ENCODE measurements around the gene CA10. TPM values are rescaled to one million over a fixed set of nuclear protein-coding genes. Genes with fewer than 3 reads are reported as not detected.

CA10 gene
- polyA plus RNA-seq, 1 donor (not counting 4 experiments of a cell fraction or from before 2014, with no cell fraction given): 2.9 TPM

- Histone ChIP-seq H3K9me1 (ENCODE audit: control insufficient read depth, extremely low read depth, insufficient read depth, low read length) (no peaks in the 10 kb centered on the region), H3K27me3 (ENCODE audit: control insufficient read depth, extremely low read depth, insufficient read depth, low read length) (no peaks in the 10 kb centered on the region), H4K20me1 (ENCODE audit: control insufficient read depth, extremely low read depth, insufficient read depth, low read length) (no peaks in the 10 kb centered on the region), H3K27ac (ENCODE audit: control insufficient read depth, insufficient read depth, low read length) (no peak overlapping the region), H3K9me3 (ENCODE audit: control insufficient read depth, low read depth, low read length) (no peaks in the 10 kb centered on the region), H3K4me2 (ENCODE audit: control insufficient read depth, extremely low read depth, insufficient read depth, low read depth, low read length) (no peak overlapping the region), H2AFZ (ENCODE audit: control insufficient read depth, low read length) (no peak overlapping the region), H3K4me3 (ENCODE audit: control insufficient read depth in 2 of 3, extremely low read depth in 1 of 3, insufficient read depth in 2 of 3, low read depth in 1 of 3, low read length in 3 of 3) (no peak overlapping the region), H3K9ac (ENCODE audit: control insufficient read depth, extremely low read depth, insufficient read depth, low read length) (no peak overlapping the region), H3K79me2 (ENCODE audit: control insufficient read depth, insufficient read depth, low read length) (no peaks in the 10 kb centered on the region), H3K36me3 (ENCODE audit: control insufficient read depth in 2 of 2, extremely low read depth in 1 of 2, insufficient read depth in 2 of 2, low read length in 2 of 2) (no peaks in the 10 kb centered on the region), H3K4me1 (ENCODE audit: control insufficient read depth, extremely low read depth, insufficient read depth, low read length) (no peaks in the 10 kb centered on the region)
- TF ChIP-seq CTCF (optimal IDR thresholded peaks at IDR 0.05 in 1 of 3, IDR thresholded peaks at IDR 0.05 in 1 of 3, conservative IDR thresholded peaks at IDR 0.05 in 1 of 3; ENCODE audit: extremely low read depth in 1 of 3, insufficient read depth in 2 of 3, low read length in 3 of 3): no peak
- TF ChIP-seq EZH2 (IDR thresholded peaks at IDR 0.05; ENCODE audit: low read length): no peak
- dilution Hi-C loops (cut with MboI; ENCODE audit: extremely low pct_ligation_motif_present, low sequenced_read_pairs): no loop called here
- FAIRE-seq (no peak), DNase-seq (ENCODE audit: low read depth, low spot score) (no peak)
Measured at GRCh38 chr17:51933647-51934046, 224.9 kb downstream of the CA10 start.

- Histone ChIP-seq H3K79me2 (ENCODE audit: control insufficient read depth, insufficient read depth, low read length) (no peaks in the 10 kb centered on the region), H2AFZ (ENCODE audit: control insufficient read depth, low read length) (no peak overlapping the region), H3K9ac (ENCODE audit: control insufficient read depth, extremely low read depth, insufficient read depth, low read length) (no peak overlapping the region), H4K20me1 (ENCODE audit: control insufficient read depth, extremely low read depth, insufficient read depth, low read length) (no peaks in the 10 kb centered on the region), H3K4me2 (ENCODE audit: control insufficient read depth, extremely low read depth, insufficient read depth, low read depth, low read length) (no peak overlapping the region), H3K9me1 (ENCODE audit: control insufficient read depth, extremely low read depth, insufficient read depth, low read length) (no peaks in the 10 kb centered on the region), H3K4me3 (ENCODE audit: control insufficient read depth in 2 of 3, extremely low read depth in 1 of 3, insufficient read depth in 2 of 3, low read depth in 1 of 3, low read length in 3 of 3) (no peak overlapping the region), H3K36me3 (ENCODE audit: control insufficient read depth in 2 of 2, extremely low read depth in 1 of 2, insufficient read depth in 2 of 2, low read length in 2 of 2) (no peaks in the 10 kb centered on the region), H3K27me3 (ENCODE audit: control insufficient read depth, extremely low read depth, insufficient read depth, low read length) (no peaks in the 10 kb centered on the region), H3K9me3 (ENCODE audit: control insufficient read depth, low read depth, low read length) (no peaks in the 10 kb centered on the region), H3K4me1 (ENCODE audit: control insufficient read depth, extremely low read depth, insufficient read depth, low read length) (no peaks in the 10 kb centered on the region), H3K27ac (ENCODE audit: control insufficient read depth, insufficient read depth, low read length) (no peak overlapping the region)
- no peak for TF ChIP-seq EZH2 (IDR thresholded peaks at IDR 0.05; ENCODE audit: low read length)
- no peak for TF ChIP-seq CTCF (optimal IDR thresholded peaks at IDR 0.05 in 1 of 3, IDR thresholded peaks at IDR 0.05 in 1 of 3, conservative IDR thresholded peaks at IDR 0.05 in 1 of 3; ENCODE audit: extremely low read depth in 1 of 3, insufficient read depth in 2 of 3, low read length in 3 of 3)
- DNase-seq (ENCODE audit: low read depth, low spot score) (no peak), FAIRE-seq (no peak)
- dilution Hi-C loops (cut with MboI; ENCODE audit: extremely low pct_ligation_motif_present, low sequenced_read_pairs): no loop called here
Measured at GRCh38 chr17:51926448-51926847, 232.1 kb downstream of the CA10 start.

All from keratinocyte (primary cell).